GM20000 (cell line): Measurements from ENCODE around the gene ENG.
"Not testable (repeated sequence)": the region's sequence is repeated elsewhere in the genome, so short reads cannot be mapped to it uniquely, and the experiment has no call there.

Experiments
- DNase-seq: peaks from one replicate; pipeline ENCODE4 v3.0.0; 2012; ENCODE audit warnings: low spot score
- CTCF ChIP-seq: IDR thresholded peaks from 2 replicates; pipeline ENCODE4 v1.5.1; 2012; ENCODE audit warnings: mild to moderate bottlenecking, control low read depth; ENCODE audit errors: extremely low read depth, missing control alignments

Gene ENG

GRCh38 chr9:127884976-127885490 lies 30.6 kb upstream of the ENG start:
- DNase-seq, result no peak
- TF ChIP-seq CTCF, result no peak

- DNase-seq, result no peak
- TF ChIP-seq CTCF, result no peak
These were observed 30.0 kb upstream of the ENG start for GRCh38 chr9:127884427-127884911.

GRCh38 chr9:127883959-127884358 lies 29.5 kb upstream of the ENG start:
- DNase-seq, result no peak
- TF ChIP-seq CTCF, result no peak

- not testable (repeated sequence) for DNase-seq
These were observed 27.3 kb upstream of the ENG start for GRCh38 chr9:127881715-127882114.

- DNase-seq, result no peak
- TF ChIP-seq CTCF, result no peak
These were observed 25.7 kb upstream of the ENG start for GRCh38 chr9:127880143-127880542.

GRCh38 chr9:127878652-127879390 lies 24.4 kb upstream of the ENG start:
- no peak for TF ChIP-seq CTCF
- no peak for DNase-seq

GRCh38 chr9:127878001-127878651 lies 23.7 kb upstream of the ENG start:
- no peak for TF ChIP-seq CTCF
- DNase-seq, result no peak
